GM18870 (cell line): ENCODE results near the gene C10orf95.

Experiments used
- ATAC-seq: cut with Tn5 transposase; IDR thresholded peaks from one replicate; pipeline ENCODE4 v1.9.1; 2021; ENCODE audit warnings: moderate library complexity; ENCODE audit not compliant: unreplicated experiment

C10orf95 gene

DNA sequence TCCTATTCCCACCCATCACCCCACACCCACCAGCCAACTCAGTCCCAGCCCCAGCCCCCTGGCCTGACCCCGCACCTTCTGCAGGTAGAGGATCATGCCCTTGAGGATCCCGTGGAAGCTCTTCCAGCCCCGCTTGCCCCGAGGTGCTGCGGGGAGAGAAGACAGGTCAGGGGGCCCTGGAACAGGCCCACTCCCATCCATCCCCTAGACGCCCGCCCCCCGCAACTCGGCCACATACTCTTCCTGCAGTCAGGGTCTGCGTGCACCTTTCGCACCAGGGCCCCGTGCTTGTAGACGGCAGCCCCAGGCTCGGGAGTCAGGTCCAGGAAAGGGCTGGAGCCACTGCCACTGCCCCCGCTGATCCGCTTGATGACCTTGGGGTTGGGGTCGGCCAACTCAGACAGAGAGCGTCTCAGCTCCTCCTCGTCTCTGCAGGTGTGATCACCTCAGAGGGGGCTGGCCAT is 46.2 kb downstream of the C10orf95 start:
- no peak for ATAC-seq

DNA sequence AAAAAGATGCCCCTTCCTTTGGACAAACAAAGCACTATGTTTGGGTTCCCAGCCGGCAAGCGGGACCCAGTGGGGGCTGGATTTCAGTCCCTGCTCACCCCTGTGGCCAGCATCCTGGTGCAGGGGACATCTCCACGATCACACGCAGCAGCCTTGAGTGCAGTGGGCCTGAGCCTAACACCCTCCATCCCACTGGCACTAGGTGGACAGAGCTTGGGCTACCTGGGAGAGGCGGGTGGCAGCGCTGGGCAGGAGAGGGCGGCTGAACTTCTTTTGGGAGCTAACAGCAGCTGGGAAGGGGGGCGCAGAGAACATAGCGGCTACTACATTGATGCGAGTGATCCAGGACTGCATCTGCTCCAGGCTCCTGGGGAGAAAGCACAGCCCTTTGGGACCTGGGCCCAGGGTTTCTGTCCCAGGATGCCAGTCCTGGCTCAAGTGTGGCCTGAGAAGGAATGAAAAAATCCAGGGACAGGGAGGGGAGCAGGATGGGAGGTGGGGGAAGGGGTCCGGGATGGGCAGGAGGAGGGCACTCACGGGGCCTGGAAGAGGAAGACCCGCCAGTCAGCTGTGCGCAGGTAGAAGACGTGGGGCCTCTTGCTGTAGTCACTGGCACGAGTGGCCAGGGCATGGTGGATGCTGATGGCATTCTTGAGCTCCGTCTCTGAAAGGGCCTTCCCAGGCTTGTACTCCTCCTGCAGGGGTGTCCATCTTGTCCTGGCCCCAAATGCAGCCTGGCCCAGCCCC is 46.8 kb downstream of the C10orf95 start:
- ATAC-seq, result no peak

- no peak for ATAC-seq
These were observed 48.2 kb downstream of the C10orf95 start for GRCh38 chr10:102403115-102403514.

- no peak for ATAC-seq
These were observed 48.8 kb downstream of the C10orf95 start for GRCh38 chr10:102402512-102402896.

- ATAC-seq, result no peak
These were observed 49.4 kb downstream of the C10orf95 start for GRCh38 chr10:102401735-102402511.

DNA sequence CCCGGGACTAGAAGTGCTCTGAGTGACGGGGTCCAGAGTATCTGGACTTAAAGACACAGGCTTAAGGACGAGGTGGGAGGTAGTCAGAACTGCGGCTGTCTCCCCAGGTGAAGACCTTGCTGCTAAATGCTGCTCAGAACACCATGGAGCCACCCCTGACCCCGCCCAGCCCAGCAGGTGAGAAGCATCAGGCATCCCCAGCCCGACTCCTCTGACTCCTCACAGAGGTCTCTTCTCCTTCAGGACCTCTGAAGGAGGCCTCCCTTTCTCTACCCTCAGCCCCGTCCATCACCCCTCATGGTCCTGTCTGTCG is 50.0 kb downstream of the C10orf95 start:
- ATAC-seq, result no peak

DNA sequence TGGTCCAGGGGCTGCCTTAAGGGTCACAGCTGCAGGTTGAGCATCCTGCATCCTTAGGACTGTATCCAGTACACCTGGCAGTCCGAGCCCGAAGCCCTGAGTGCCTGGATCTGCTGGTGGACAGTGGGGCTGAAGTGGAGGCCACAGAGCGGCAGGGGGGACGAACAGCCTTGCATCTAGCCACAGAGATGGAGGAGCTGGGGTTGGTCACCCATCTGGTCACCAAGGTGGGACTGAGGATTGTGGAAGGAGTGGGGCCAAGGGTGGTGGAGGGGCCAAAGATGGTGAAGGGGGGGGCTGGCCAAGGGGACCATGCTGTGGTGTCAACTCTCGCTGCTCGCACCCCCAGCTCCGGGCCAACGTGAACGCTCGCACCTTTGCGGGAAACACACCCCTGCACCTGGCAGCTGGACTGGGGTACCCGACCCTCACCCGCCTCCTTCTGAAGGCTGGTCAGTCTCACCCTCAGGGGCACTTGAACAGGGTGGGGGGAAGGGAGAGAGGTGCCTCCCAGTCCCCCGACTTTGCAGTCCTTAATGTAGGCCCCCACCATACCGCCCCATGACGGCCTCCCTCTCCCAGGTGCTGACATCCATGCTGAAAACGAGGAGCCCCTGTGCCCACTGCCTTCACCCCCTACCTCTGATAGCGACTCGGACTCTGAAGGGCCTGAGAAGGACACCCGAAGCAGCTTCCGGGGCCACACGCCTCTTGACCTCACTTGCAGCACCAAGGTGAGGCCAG is 50.6 kb downstream of the C10orf95 start:
- no peak for ATAC-seq

DNA sequence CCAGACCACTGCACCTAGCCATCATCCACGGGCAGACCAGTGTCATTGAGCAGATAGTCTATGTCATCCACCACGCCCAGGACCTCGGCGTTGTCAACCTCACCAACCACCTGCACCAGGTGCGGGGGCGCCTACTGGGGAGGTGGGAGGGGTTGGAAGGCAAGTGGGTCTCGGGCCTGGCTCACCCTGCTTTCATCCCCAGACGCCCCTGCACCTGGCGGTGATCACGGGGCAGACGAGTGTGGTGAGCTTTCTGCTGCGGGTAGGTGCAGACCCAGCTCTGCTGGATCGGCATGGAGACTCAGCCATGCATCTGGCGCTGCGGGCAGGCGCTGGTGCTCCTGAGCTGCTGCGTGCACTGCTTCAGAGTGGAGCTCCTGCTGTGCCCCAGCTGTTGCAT is 51.3 kb downstream of the C10orf95 start:
- ATAC-seq, result no peak
